HT1080 (cell line): ENCODE data around the gene SGSH. TPM values are rescaled to one million over a fixed set of nuclear protein-coding genes. Genes with fewer than 3 reads are reported as not detected.

ENCODE experiments used
- DNase-seq: peaks from one replicate; pipeline ENCODE4 v3.0.0-alpha.2; 2015; ENCODE audit warnings: low read depth
- total RNA-seq: library from RNA; depleted of rRNA; stranded (reverse); fragments of >200 nt; shearing (Covaris generic); gene quantifications from 2 replicates; pipeline ENCODE4 v1.2.3, GENCODE V29; 2014

The SGSH gene
- total RNA-seq, 1 experiment from 2014 or later: 6.0 TPM

- no peak for DNase-seq
These were observed 35.8 kb downstream of the SGSH start for GRCh38 chr17:80184423-80184714.

GRCh38 chr17:80183581-80184422 lies 36.3 kb downstream of the SGSH start:
- DNase-seq: no peak

- no peak for DNase-seq
These were observed 37.3 kb downstream of the SGSH start for GRCh38 chr17:80182845-80183223.

GRCh38 chr17:80182118-80182844 lies 37.9 kb downstream of the SGSH start:
- no peak for DNase-seq

DNA sequence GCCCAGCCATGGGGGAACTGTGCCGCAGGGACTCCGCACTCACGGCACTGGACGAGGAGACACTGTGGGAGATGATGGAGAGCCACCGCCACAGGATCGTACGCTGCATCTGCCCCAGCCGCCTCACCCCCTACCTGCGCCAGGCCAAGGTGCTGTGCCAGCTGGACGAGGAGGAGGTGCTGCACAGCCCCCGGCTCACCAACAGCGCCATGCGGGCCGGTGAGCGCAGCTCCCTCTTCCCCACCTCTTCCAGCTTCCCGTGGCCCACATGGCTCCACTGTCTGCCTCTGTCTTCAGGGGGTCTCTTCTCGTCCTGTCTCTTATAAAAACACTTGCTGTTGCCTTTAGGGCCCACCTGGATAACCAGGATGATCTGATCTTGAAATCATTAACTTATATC lies 38.7 kb downstream of the SGSH start:
- DNase-seq: no peak

DNA sequence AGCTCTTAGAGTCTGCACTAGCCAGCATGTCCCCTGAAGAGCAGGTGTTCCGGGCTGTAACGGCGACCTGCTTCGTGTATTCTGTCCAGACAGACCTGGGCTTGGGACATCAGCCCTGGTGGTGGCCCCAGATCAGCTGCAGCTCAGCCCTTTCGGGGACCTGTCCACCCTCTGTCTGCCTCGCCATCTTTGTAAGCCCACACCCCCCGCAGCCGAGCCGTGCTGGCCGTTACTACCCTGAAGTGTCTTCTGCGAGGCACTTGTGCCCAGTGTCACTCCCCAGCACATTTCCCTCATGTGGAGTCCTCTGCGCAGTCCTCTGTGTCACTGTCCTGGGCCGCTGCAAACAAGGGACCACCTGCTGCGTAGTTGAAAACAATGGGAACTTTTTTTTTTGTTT lies 39.9 kb downstream of the SGSH start:
- no peak for DNase-seq

- DNase-seq: peak; percentile 38
These were observed 42.0 kb downstream of the SGSH start for GRCh38 chr17:80177986-80178595.

- no peak for DNase-seq
These were observed 43.4 kb downstream of the SGSH start for GRCh38 chr17:80176757-80177156.

- no peak for DNase-seq
These were observed 46.2 kb downstream of the SGSH start for GRCh38 chr17:80173916-80174315.

- DNase-seq: no peak
These were observed 47.0 kb downstream of the SGSH start for GRCh38 chr17:80173126-80173525.

DNA sequence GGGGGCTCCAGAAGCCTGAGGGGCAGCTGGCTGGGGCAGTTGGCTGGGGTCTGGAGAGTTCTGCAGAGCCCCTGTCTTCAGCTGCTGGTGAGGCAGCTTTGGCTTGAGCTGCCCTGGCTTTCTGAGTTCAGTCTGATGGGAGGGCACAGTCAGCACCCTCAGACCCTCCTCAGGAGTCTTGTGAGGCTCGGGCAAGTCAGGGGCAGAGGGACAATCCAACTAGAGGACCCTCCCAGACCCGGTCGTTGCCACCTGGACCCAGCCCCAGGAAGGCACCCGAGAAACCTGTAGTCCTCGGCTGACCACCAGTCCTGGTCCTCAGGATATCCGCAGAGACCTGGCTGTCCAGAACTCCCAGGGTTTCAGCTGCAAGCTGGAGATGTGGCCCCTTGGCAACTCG lies 48.5 kb downstream of the SGSH start:
- DNase-seq: no peak

DNA sequence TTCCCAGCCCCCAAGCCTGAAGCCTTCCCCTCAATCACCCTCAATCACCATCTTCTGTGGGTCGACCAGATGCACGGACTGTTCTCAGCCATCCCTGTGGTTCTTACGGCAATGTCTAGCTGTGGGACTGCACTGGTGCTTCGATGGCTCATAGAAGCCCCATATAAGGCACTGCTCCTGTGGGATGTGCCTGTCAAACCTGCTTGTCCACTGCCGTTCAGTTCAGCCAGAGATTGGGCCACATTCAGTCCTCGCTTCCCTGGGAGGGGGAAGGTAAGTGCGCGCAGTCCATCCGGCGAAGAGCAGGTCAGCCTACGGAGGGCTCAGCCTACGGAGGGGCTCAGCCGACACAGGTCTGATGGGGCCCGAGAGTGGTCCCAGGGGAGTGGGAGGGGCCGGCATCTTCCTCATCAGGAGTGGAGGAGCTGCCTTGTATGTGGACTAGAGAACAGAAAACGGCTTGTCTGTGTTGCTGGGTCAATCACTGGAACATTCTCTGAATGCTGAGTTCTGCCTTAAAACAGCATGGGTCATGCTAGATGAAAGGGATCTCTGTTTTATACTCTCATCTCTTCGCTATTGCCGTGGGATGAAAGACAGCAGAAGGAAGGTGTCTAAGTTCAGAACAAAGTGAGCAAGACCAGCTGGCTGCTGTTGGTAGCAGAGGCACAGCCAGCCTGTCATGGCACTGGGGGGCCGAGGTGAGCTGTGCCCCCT lies 50.2 kb downstream of the SGSH start, which contains the start of gene CARD14:
Gene CARD14, plus strand, starts transcription at position 247 of the 717 bp plus-strand sequence. CDS start 11,409 bp downstream, outside the sequence.
- DNase-seq: no peak

GRCh38 chr17:80169107-80169506 lies 51.0 kb downstream of the SGSH start:
- DNase-seq: no peak

GRCh38 chr17:80168371-80168770 lies 51.8 kb downstream of the SGSH start:
- DNase-seq: no peak

- no peak for DNase-seq
These were observed 53.7 kb downstream of the SGSH start for GRCh38 chr17:80166446-80166845.

GRCh38 chr17:80164185-80164584 lies 55.9 kb downstream of the SGSH start:
- no peak for DNase-seq

DNA sequence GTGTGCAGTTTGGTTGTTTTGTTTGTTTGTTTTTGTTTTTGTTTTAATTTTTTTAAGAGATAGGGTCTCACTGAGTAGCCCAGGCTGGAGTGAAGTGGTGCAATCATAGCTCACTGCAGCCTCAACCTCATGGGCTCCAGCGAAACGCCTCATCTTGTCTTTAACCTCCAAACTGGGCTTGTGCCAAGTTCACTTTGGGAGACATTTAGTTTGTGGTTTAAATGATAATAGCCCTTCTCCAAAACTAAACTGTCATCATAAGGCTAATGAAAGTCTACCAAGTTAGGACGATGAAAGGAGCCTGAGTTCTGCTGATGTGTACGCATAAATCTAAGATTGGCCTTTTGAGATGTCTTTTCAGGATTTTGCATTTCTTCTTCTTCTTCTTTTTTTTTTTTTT lies 56.8 kb downstream of the SGSH start:
- DNase-seq: no peak

- DNase-seq: no peak
These were observed 59.6 kb downstream of the SGSH start for GRCh38 chr17:80160536-80160935.
